ENCODE data around the gene PDCD10. TPM values are rescaled to one million over a fixed set of nuclear protein-coding genes. Genes with fewer than 3 reads are reported as not detected.

The PDCD10 gene
- total RNA-seq, 4 donors from 2014 or later = 53.6 to 95.4 (median 68.5) TPM

- 51 to 100% methylated on average over 1 to 2 of the region's 2 CpGs for WGBS, 2 donors (ENCODE audit: low coverage in 1 of 2)
Measured at GRCh38 chr3:167740961-167741587, 6.4 kb upstream of the PDCD10 start.

GRCh38 chr3:167739190-167739810, 4.6 kb upstream of the PDCD10 start:
- WGBS, 2 donors (ENCODE audit: low coverage in 1 of 2) = 89 to 93% methylated on average over 3 to 4 of the region's 4 CpGs
- Histone ChIP-seq H3K9me3 (no peaks in the 10 kb centered on the region), H3K27ac (no peak overlapping the region), H3K4me1 (peaks cover 0 to 12% (median 0%) of the 10 kb centered on the region in 3 donors), H3K4me3 (no peak overlapping the region), H3K27me3 (no peaks in the 10 kb centered on the region), H3K36me3 (no peaks in the 10 kb centered on the region)
- no peak for ATAC-seq
- TF ChIP-seq POLR2A (IDR thresholded peaks at IDR 0.05) (no peak), CTCF (IDR thresholded peaks at IDR 0.05) (no peak), POLR2AphosphoS5 (IDR thresholded peaks at IDR 0.05) (no peak), EP300 (IDR thresholded peaks at IDR 0.05) (no peak)

More at GRCh38 chr3:167740961-167741587, 6.4 kb upstream of the PDCD10 start:
- no peaks in the 10 kb centered on the region for H3K9me3 ChIP-seq
- H3K4me3 ChIP-seq = no peak overlapping the region
- no peak overlapping the region for H3K27ac ChIP-seq
- H3K4me1 ChIP-seq = peaks cover 0 to 8% (median 0%) of the 10 kb centered on the region in 3 donors
- no peaks in the 10 kb centered on the region for H3K27me3 ChIP-seq
- no peak for TF ChIP-seq POLR2A (IDR thresholded peaks at IDR 0.05)
- peak in 1 of 4 experiments; percentile 12 for TF ChIP-seq CTCF (IDR thresholded peaks at IDR 0.05)
- no peaks in the 10 kb centered on the region for H3K36me3 ChIP-seq
- no peak for ATAC-seq

GRCh38 chr3:167738037-167738436, 3.3 kb upstream of the PDCD10 start:
- H3K4me1 ChIP-seq = peaks cover 0 to 23% (median 4%) of the 10 kb centered on the region in 3 donors
- no peaks in the 10 kb centered on the region for H3K36me3 ChIP-seq
- WGBS, 2 donors (ENCODE audit: low coverage in 1 of 2) = 75 to 77% methylated on average over 2 of the region's 2 CpGs
- ATAC-seq = no peak
- no peak overlapping the region for H3K4me3 ChIP-seq
- no peak for TF ChIP-seq POLR2AphosphoS5 (IDR thresholded peaks at IDR 0.05)
- no peak for TF ChIP-seq CTCF (IDR thresholded peaks at IDR 0.05)
- TF ChIP-seq POLR2A (IDR thresholded peaks at IDR 0.05) = no peak
- TF ChIP-seq EP300 (IDR thresholded peaks at IDR 0.05) = no peak
- H3K27ac ChIP-seq = no peak overlapping the region
- no peaks in the 10 kb centered on the region for H3K9me3 ChIP-seq
- H3K27me3 ChIP-seq = no peaks in the 10 kb centered on the region

GRCh38 chr3:167736997-167737396, 2.3 kb upstream of the PDCD10 start:
- peaks cover 0 to 34% (median 4%) of the 10 kb centered on the region in 3 donors for H3K4me1 ChIP-seq
- H3K27ac ChIP-seq = no peak overlapping the region
- TF ChIP-seq EP300 (IDR thresholded peaks at IDR 0.05) (no peak), CTCF (IDR thresholded peaks at IDR 0.05) (no peak), POLR2AphosphoS5 (IDR thresholded peaks at IDR 0.05) (no peak), POLR2A (IDR thresholded peaks at IDR 0.05) (no peak)
- no peaks in the 10 kb centered on the region for H3K36me3 ChIP-seq
- no peak overlapping the region for H3K4me3 ChIP-seq
- H3K9me3 ChIP-seq = no peaks in the 10 kb centered on the region
- ATAC-seq = no peak
- H3K27me3 ChIP-seq = no peaks in the 10 kb centered on the region
- WGBS, 2 donors (ENCODE audit: low coverage in 1 of 2) = 75 to 100% methylated on average over 2 of the region's 2 CpGs
